Natural killer cell (primary cell): ENCODE data around the gene SETBP1. TPM values are rescaled to one million over a fixed set of nuclear protein-coding genes. Genes with fewer than 3 reads are reported as not detected.
A peak's percentile ranks its signal among the peaks of the same experiment; 100 is the strongest.

Source experiments
- ATAC-seq, 3 donors: fragments of 150-1000 bp in 2 of 3; fragments of 200-7000 bp in 1 of 3; cut with Tn5 transposase; 1 replicate in 1 of 3; 2 replicates in 2 of 3; pipeline ENCODE4 v1.10.0; 2021; ENCODE audit warnings: mild to moderate bottlenecking in 2 of 3, moderate library complexity in 2 of 3
- DNase-seq, 2 donors: peaks; one replicate each; pipeline versions ENCODE4 v3.0.0 to v3.0.0-alpha.2; 2013 to 2021; ENCODE audit warnings: mixed read lengths in 1 of 2
- H3K27ac ChIP-seq: one replicate; pipeline ENCODE4 v1.5.1; 2013; ENCODE audit warnings: mild to moderate bottlenecking, low read length
- H3K27me3 ChIP-seq: one replicate; pipeline ENCODE4 v1.6.1; 2013; ENCODE audit warnings: low read length; ENCODE audit not compliant: control insufficient read depth, insufficient read depth
- H3K36me3 ChIP-seq: one replicate; pipeline ENCODE4 v1.6.1; 2013; ENCODE audit warnings: low read length; ENCODE audit not compliant: control insufficient read depth, insufficient read depth
- H3K4me1 ChIP-seq: one replicate; pipeline ENCODE4 v1.6.1; 2013; ENCODE audit warnings: low read length; ENCODE audit not compliant: control insufficient read depth, insufficient read depth
- H3K4me3 ChIP-seq: one replicate; pipeline ENCODE4 v1.5.1; 2013; ENCODE audit warnings: low read length
- H3K9me3 ChIP-seq: one replicate; pipeline ENCODE4 v1.6.1; 2013; ENCODE audit warnings: low read length; ENCODE audit not compliant: control insufficient read depth, insufficient read depth
- H3K27ac Mint-ChIP-seq, 2 donors: one replicate each; pipeline ENCODE4 v1.8.0; 2022; ENCODE audit warnings: mild to moderate bottlenecking in 2 of 2, mixed read lengths in 2 of 2, moderate library complexity in 1 of 2
- H3K27me3 Mint-ChIP-seq, 2 donors: one replicate each; pipeline ENCODE4 v1.8.0; 2022; ENCODE audit warnings: low read depth in 2 of 2, mixed read lengths in 2 of 2
- H3K36me3 Mint-ChIP-seq: one replicate; pipeline ENCODE4 v1.8.0; 2022; ENCODE audit warnings: mixed read lengths
- H3K4me1 Mint-ChIP-seq, 2 donors: one replicate each; pipeline ENCODE4 v1.8.0; 2022; ENCODE audit warnings: mixed read lengths in 2 of 2
- H3K4me3 Mint-ChIP-seq: one replicate; pipeline ENCODE4 v1.8.0; 2022; ENCODE audit warnings: mild to moderate bottlenecking, moderate library complexity, mixed read lengths
- H3K9me3 Mint-ChIP-seq, 2 donors: one replicate each; pipeline ENCODE4 v1.8.0; 2022; ENCODE audit warnings: mixed read lengths in 2 of 2
- WGBS: methylation state at CpG from one replicate; pipeline ENCODE4 v1.1.7; 2013; ENCODE audit warnings: missing lambda C conversion rate; ENCODE audit not compliant: insufficient coverage; 5-methylcytosine and 5-hydroxymethylcytosine counted together
- intact Hi-C: fragments of 100-400 bp; cut with micrococcal nuclease; formaldehyde crosslinking; loops from one replicate; pipeline ENCODE4 v1.14.2; 2022
- total RNA-seq, 4 donors: library from RNA; stranded (reverse); fragments of 120-200 nt in 1 of 4; gene quantifications; one replicate each; pipeline versions ENCODE4 v1.2.3 to v1.2.4, GENCODE V29; 2013 to 2022
- TF ChIP-seq, protein P1 (sequence below): fragments of 200-600 bp; IDR thresholded peaks from one replicate; pipeline ENCODE4 v1.8.0; 2022; ENCODE audit warnings: antibody characterized with exemption

SETBP1 gene
- total RNA-seq, 3 donors from 2014 or later (not counting 1 experiment from before 2014, with no cell fraction given): 36.0 to 46.6 (median 41.2) TPM

DNA sequence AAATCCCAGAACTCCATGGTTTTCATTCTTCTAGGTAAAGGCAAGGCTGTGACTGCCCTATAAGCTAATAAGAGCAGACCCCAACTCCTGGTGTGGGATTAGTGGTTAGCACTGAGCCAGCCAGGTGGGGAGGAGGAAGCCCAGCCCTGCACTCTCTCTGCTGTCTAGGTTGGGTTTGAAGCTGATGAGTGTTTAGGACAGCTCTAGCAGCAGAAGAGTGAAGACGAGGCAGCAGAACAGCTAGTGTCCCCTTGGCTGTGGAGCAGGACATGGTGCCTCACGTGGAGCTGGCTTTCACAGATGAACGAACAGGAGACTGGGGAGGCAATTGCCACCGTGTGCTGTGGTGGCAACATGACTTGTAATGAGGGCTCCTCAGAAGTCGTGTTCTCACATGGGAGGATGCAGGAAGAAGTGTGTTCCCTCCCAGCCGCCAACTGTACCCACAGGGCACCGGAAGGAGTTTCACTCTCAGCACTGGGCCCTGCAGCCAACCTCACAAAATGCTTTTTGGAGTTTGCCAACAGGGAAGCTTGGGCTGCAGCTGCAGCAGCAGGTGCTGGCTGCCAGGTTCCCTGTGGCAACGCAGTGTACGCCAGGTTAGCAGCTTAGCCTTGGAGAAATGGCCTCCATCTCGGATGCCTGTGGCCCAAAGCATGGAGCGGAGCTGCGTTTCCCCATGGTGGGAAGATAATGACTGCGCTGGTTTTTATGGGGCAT lies 328.2 kb downstream of the SETBP1 start:
- intact Hi-C loops: no loop called here
- ATAC-seq: peak; percentile 15 to 67 (median 45)
- DNase-seq: peak in 1 of 2 donors; percentile 17

GRCh38 chr18:45009756-45010155 lies 329.1 kb downstream of the SETBP1 start:
- H3K36me3 Mint-ChIP-seq: no peaks in the 10 kb centered on the region
- peaks cover 0 to 2% of the 10 kb centered on the region in 2 donors for H3K9me3 Mint-ChIP-seq
- 44% methylated on average over 5 of the region's 5 CpGs for WGBS
- H3K4me1 ChIP-seq: peaks cover 14% of the 10 kb centered on the region
- no peak overlapping the region for H3K27ac ChIP-seq
- TF ChIP-seq, protein P1, sequence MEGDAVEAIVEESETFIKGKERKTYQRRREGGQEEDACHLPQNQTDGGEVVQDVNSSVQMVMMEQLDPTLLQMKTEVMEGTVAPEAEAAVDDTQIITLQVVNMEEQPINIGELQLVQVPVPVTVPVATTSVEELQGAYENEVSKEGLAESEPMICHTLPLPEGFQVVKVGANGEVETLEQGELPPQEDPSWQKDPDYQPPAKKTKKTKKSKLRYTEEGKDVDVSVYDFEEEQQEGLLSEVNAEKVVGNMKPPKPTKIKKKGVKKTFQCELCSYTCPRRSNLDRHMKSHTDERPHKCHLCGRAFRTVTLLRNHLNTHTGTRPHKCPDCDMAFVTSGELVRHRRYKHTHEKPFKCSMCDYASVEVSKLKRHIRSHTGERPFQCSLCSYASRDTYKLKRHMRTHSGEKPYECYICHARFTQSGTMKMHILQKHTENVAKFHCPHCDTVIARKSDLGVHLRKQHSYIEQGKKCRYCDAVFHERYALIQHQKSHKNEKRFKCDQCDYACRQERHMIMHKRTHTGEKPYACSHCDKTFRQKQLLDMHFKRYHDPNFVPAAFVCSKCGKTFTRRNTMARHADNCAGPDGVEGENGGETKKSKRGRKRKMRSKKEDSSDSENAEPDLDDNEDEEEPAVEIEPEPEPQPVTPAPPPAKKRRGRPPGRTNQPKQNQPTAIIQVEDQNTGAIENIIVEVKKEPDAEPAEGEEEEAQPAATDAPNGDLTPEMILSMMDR: no peak
- peaks cover 41 to 53% of the 10 kb centered on the region in 2 donors for H3K4me1 Mint-ChIP-seq
- H3K4me3 ChIP-seq: no peak overlapping the region
- H3K9me3 ChIP-seq: no peaks in the 10 kb centered on the region
- H3K27me3 Mint-ChIP-seq: peaks cover 0 to 3% of the 10 kb centered on the region in 2 donors
- no peaks in the 10 kb centered on the region for H3K36me3 ChIP-seq
- ATAC-seq (no peak), DNase-seq (no peak)
- no peaks in the 10 kb centered on the region for H3K27me3 ChIP-seq
- H3K27ac Mint-ChIP-seq: no peak overlapping the region
- intact Hi-C loops: no loop called here
- no peak overlapping the region for H3K4me3 Mint-ChIP-seq

More for the DNA sequence above, 328.2 kb downstream of the SETBP1 start:
- H3K4me3 ChIP-seq: no peak overlapping the region
- TF ChIP-seq, protein P1: no peak
- Mint-ChIP-seq H3K9me3 (peaks cover 0 to 2% of the 10 kb centered on the region in 2 donors), H3K27me3 (peaks cover 0 to 3% of the 10 kb centered on the region in 2 donors), H3K36me3 (no peaks in the 10 kb centered on the region), H3K4me1 (peaks cover 41 to 51% of the 10 kb centered on the region in 2 donors), H3K4me3 (peak overlapping the region; percentile 63), H3K27ac (peak overlapping the region; percentile 24 to 54)
- no peaks in the 10 kb centered on the region for H3K27me3 ChIP-seq
- H3K9me3 ChIP-seq: no peaks in the 10 kb centered on the region
- 51% methylated on average over 13 of the region's 13 CpGs for WGBS
- H3K27ac ChIP-seq: no peak overlapping the region
- H3K36me3 ChIP-seq: no peaks in the 10 kb centered on the region
- H3K4me1 ChIP-seq: peaks cover 14% of the 10 kb centered on the region

GRCh38 chr18:45012286-45012685 lies 331.6 kb downstream of the SETBP1 start:
- 96% methylated on average over 3 of the region's 3 CpGs for WGBS
- Mint-ChIP-seq H3K36me3 (no peaks in the 10 kb centered on the region), H3K4me1 (peaks cover 36 to 50% of the 10 kb centered on the region in 2 donors), H3K4me3 (no peak overlapping the region), H3K9me3 (peaks cover 0 to 2% of the 10 kb centered on the region in 2 donors), H3K27me3 (peaks cover 0 to 3% of the 10 kb centered on the region in 2 donors), H3K27ac (no peak overlapping the region)
- Histone ChIP-seq H3K27ac (no peak overlapping the region), H3K9me3 (no peaks in the 10 kb centered on the region), H3K4me3 (no peak overlapping the region), H3K27me3 (no peaks in the 10 kb centered on the region), H3K4me1 (peaks cover 14% of the 10 kb centered on the region), H3K36me3 (no peaks in the 10 kb centered on the region)
- ATAC-seq (no peak), DNase-seq (no peak)
- TF ChIP-seq, protein P1: no peak
- intact Hi-C loops: no loop called here
